ENCODE results near the gene RALGAPA2.

Gene RALGAPA2

DNA sequence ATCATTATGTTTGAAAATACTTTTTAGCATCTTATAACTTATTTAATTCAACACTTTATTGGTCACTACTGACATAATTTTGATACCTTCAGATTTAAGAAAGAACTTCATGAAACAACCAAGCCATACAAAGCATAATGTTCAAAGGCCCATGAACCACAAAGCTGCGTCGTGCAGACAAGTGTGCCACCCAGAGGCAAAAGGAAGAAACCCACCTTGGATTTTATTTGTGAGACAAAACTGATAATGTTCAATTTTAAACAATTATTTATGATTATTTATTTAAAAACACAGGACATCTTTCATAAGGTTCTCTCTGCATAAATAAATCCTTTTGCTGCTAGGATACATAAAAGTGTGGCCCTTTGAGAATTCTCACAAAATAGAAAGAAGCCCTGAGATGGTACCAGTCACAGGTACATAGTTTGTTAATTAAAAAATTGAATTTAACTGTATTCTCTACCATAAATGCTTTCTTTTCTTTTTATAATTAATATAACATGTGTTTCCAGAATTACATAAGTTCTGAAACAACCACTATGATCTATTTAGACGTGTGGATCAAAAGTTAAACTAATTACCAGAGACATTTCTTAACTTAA is 143.7 kb downstream of the RALGAPA2 start:
- H3K4me3 Mint-ChIP-seq: no peak overlapping the region
- DNase-seq (ENCODE audit: low spot score in 2 of 2): no peak
- no peak overlapping the region for H3K27ac Mint-ChIP-seq (ENCODE audit: low read depth)
- H3K4me1 Mint-ChIP-seq: no peaks in the 10 kb centered on the region
- no peaks in the 10 kb centered on the region for H3K9me3 Mint-ChIP-seq
- no peak for ATAC-seq (replicated peaks; ENCODE audit: extremely low read depth, poor library complexity, severe bottlenecking)
- H3K27me3 Mint-ChIP-seq: no peaks in the 10 kb centered on the region
- H3K36me3 Mint-ChIP-seq (ENCODE audit: insufficient read depth): peaks cover 20% of the 10 kb centered on the region

DNA sequence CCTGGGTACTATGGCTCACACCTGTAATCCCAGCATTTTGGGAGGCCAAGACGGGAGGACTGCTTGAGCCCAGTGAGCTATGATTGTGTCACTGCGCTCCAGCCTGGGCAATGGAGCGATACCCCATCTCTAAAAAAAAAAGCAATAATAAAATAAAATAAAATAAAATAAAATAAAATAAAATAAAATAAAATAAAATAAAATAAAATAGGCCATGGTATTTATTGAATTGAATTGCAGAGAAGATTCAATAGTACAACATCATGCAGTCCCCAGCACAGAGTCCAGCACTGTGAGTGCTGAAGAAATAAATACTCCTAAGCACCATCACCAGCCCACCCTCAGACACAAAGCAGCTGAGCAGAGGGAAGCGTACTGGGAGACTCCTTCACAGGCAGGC is 144.7 kb downstream of the RALGAPA2 start:
- Mint-ChIP-seq H3K27ac (ENCODE audit: low read depth) (no peak overlapping the region), H3K4me3 (no peak overlapping the region), H3K9me3 (no peaks in the 10 kb centered on the region), H3K27me3 (no peaks in the 10 kb centered on the region), H3K36me3 (ENCODE audit: insufficient read depth) (peaks cover 18% of the 10 kb centered on the region), H3K4me1 (no peaks in the 10 kb centered on the region)
- ATAC-seq (replicated peaks; ENCODE audit: extremely low read depth, poor library complexity, severe bottlenecking) (no peak), DNase-seq (ENCODE audit: low spot score in 2 of 2) (no peak)

DNA sequence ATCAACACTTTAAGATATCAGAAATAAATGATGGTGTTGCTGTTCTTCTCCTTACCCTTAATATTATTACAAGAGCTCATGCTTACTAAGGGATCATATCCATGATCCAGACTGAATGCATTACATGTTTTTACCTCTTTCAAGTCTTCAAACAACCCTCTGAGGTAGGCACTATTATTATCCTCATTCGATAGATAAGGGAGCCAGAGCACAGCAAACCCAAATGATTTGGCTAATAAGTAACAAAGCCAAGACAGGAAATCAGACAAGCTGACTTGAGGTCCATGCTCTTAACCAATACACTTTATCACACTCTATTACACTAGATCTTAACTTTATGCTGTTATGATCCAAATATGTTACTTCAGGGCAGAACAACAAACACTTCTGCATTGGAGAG is 145.9 kb downstream of the RALGAPA2 start:
- Mint-ChIP-seq H3K27ac (ENCODE audit: low read depth) (no peak overlapping the region), H3K27me3 (no peaks in the 10 kb centered on the region), H3K9me3 (no peaks in the 10 kb centered on the region), H3K4me1 (no peaks in the 10 kb centered on the region), H3K4me3 (no peak overlapping the region), H3K36me3 (ENCODE audit: insufficient read depth) (peaks cover 12% of the 10 kb centered on the region)
- ATAC-seq (replicated peaks; ENCODE audit: extremely low read depth, poor library complexity, severe bottlenecking) (no peak), DNase-seq (ENCODE audit: low spot score in 2 of 2) (no peak)

DNA sequence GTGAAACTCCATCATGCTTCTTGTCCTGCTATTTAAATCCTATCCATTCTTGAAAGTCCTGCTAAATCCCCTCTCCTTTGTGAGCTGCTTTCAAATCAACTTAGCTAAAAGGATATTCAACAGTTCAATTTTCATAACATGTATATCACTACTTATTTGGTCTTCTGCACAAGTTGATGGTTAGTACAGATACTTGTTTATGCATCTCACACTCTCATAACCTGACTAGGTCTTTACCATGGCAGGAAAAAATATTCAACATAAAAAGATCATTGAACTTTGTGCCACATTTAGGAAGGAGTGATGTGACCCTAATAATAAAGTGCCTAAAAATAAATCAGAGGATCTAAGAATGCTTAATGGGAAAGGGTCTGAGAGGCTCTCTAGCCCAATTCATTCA is 148.2 kb downstream of the RALGAPA2 start:
- H3K27ac Mint-ChIP-seq (ENCODE audit: low read depth): no peak overlapping the region
- H3K27me3 Mint-ChIP-seq: no peaks in the 10 kb centered on the region
- peaks cover 5% of the 10 kb centered on the region for H3K36me3 Mint-ChIP-seq (ENCODE audit: insufficient read depth)
- H3K9me3 Mint-ChIP-seq: no peaks in the 10 kb centered on the region
- H3K4me3 Mint-ChIP-seq: no peak overlapping the region
- DNase-seq (ENCODE audit: low spot score in 2 of 2) (no peak), ATAC-seq (replicated peaks; ENCODE audit: extremely low read depth, poor library complexity, severe bottlenecking) (no peak)
- no peaks in the 10 kb centered on the region for H3K4me1 Mint-ChIP-seq

DNA sequence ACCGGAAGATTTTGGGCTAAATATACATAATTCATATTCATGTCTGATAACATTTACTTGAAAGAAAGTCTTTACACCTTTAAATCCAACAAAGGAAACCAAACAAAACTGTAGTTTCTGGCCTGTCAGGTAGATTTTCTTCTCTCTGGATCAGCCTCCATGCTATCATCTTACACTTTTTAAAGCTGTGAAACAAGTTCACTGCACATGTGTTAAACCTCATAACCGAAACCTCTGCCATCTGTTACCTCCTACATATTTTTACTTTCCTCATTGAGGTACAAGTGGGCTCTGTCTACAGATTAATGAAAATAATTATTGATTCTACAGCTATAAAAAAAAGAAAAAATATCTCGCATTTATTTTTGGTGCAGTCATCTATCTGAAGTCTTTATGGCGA is 149.9 kb downstream of the RALGAPA2 start:
- no peaks in the 10 kb centered on the region for H3K9me3 Mint-ChIP-seq
- no peak overlapping the region for H3K27ac Mint-ChIP-seq (ENCODE audit: low read depth)
- DNase-seq (ENCODE audit: low spot score in 2 of 2) (no peak), ATAC-seq (replicated peaks; ENCODE audit: extremely low read depth, poor library complexity, severe bottlenecking) (no peak)
- H3K4me1 Mint-ChIP-seq: no peaks in the 10 kb centered on the region
- no peak overlapping the region for H3K4me3 Mint-ChIP-seq
- no peaks in the 10 kb centered on the region for H3K27me3 Mint-ChIP-seq
- H3K36me3 Mint-ChIP-seq (ENCODE audit: insufficient read depth): peaks cover 6% of the 10 kb centered on the region

DNA sequence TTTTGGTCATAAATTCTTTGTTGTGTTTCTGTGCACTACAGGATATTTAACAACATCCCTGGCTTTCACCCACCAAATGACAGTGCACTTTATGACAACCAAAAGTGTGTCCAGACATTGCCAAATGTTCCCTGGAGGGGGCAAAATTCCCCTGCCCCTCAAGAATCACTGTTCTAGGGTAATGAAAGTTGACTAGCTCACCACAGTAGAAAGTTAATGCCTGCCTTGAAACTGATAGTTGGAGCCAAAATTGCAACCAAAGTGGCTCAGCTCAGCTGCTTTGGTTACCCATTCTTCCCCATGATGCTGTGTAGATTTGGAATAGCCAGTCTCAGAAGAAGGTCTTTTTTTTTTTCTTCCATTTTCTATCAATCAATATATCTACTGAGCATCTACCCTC is 150.6 kb downstream of the RALGAPA2 start:
- ATAC-seq (replicated peaks; ENCODE audit: extremely low read depth, poor library complexity, severe bottlenecking): no peak
- H3K4me3 Mint-ChIP-seq: no peak overlapping the region
- H3K36me3 Mint-ChIP-seq (ENCODE audit: insufficient read depth): peaks cover 5% of the 10 kb centered on the region
- H3K4me1 Mint-ChIP-seq: no peaks in the 10 kb centered on the region
- H3K27ac Mint-ChIP-seq (ENCODE audit: low read depth): no peak overlapping the region
- no peak for DNase-seq (ENCODE audit: low spot score in 2 of 2)
- H3K27me3 Mint-ChIP-seq: no peaks in the 10 kb centered on the region
- no peaks in the 10 kb centered on the region for H3K9me3 Mint-ChIP-seq

DNA sequence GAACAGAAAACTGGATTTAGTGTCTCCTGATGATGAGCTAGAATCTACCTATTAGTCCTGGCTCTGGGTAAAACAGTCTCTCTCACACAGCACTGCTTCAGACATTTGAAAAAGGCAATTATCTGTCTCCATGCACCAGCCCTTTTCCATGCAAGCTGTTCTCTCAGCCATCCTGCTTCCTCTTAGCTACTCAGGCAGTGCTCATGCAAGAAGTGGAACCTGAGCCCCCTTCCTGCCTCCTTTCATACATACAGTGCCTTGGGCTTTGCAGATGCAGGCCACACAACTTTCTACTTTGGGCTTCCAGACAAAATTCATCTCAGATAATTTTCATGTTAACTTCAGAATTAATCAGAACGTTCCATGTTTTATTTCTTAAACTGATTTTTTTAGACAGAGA is 151.3 kb downstream of the RALGAPA2 start:
- no peak overlapping the region for H3K27ac Mint-ChIP-seq (ENCODE audit: low read depth)
- no peaks in the 10 kb centered on the region for H3K4me1 Mint-ChIP-seq
- H3K27me3 Mint-ChIP-seq: no peaks in the 10 kb centered on the region
- H3K4me3 Mint-ChIP-seq: no peak overlapping the region
- H3K9me3 Mint-ChIP-seq: no peaks in the 10 kb centered on the region
- DNase-seq (ENCODE audit: low spot score in 2 of 2) (no peak), ATAC-seq (replicated peaks; ENCODE audit: extremely low read depth, poor library complexity, severe bottlenecking) (no peak)
- peaks cover 5% of the 10 kb centered on the region for H3K36me3 Mint-ChIP-seq (ENCODE audit: insufficient read depth)

DNA sequence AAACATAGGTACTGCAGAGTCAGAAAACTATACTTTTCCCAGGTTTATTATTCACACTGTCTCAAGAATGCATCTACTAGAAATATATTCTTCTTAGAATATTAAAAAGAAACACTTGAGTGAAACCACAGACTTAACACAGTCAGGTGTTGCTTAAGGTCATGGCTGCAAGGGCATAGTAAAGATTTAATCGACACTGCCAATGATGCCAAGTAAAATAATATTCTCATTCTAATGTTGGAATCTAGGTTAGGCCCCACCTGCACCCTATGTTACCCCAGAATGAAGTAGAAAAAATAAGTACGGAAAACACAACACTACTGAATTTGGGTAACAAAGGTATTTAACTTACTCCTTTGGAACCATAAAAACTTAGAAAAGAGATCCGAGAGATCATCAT is 155.0 kb downstream of the RALGAPA2 start:
- H3K4me1 Mint-ChIP-seq: no peaks in the 10 kb centered on the region
- no peaks in the 10 kb centered on the region for H3K9me3 Mint-ChIP-seq
- H3K27me3 Mint-ChIP-seq: no peaks in the 10 kb centered on the region
- H3K4me3 Mint-ChIP-seq: no peak overlapping the region
- H3K27ac Mint-ChIP-seq (ENCODE audit: low read depth): no peak overlapping the region
- peaks cover 5% of the 10 kb centered on the region for H3K36me3 Mint-ChIP-seq (ENCODE audit: insufficient read depth)
- ATAC-seq (replicated peaks; ENCODE audit: extremely low read depth, poor library complexity, severe bottlenecking) (no peak), DNase-seq (ENCODE audit: low spot score in 2 of 2) (no peak)

DNA sequence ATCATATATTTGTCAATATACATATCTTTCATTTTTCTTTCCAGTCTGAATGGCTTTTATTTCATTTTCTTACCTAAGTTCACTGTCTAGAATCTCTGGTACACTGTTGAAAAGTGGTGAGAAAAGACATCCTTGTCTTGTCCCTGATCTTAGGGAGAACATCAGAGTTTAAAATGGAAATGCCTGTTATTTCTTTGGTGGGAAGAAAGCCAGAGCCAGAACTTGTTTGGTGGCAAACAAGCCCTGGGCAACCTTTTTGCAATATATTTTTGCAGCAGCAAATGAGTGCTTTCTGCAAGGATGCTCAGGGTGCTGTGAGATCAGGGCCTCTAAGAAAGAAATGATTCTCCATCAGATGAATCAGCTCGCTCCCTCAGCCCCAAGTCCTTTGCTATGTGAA is 156.6 kb downstream of the RALGAPA2 start:
- Mint-ChIP-seq H3K9me3 (no peaks in the 10 kb centered on the region), H3K4me3 (no peak overlapping the region), H3K27me3 (no peaks in the 10 kb centered on the region), H3K36me3 (ENCODE audit: insufficient read depth) (peaks cover 5% of the 10 kb centered on the region), H3K4me1 (no peaks in the 10 kb centered on the region), H3K27ac (ENCODE audit: low read depth) (no peak overlapping the region)
- DNase-seq (ENCODE audit: low spot score in 2 of 2) (no peak), ATAC-seq (replicated peaks; ENCODE audit: extremely low read depth, poor library complexity, severe bottlenecking) (no peak)

DNA sequence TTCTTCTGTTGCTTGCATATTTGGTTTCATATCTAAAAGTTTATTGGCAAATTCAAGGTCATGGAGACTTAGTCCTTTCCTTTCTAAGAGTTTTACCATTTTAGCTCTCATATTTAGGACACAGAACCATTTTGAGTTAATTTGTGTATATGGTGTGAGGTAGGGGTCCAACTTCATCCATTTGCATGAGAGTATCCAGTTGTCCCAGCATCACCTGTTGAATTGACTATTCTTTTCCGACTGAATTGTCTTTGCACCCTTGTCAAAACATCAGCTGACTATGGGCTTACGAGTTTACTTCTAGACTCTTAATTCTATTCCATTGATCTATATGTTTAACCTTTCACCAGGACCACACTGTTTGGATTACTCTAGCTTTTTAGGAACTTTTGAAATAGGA is 157.5 kb downstream of the RALGAPA2 start:
- Mint-ChIP-seq H3K9me3 (no peaks in the 10 kb centered on the region), H3K4me3 (no peak overlapping the region), H3K27me3 (no peaks in the 10 kb centered on the region), H3K4me1 (no peaks in the 10 kb centered on the region), H3K36me3 (ENCODE audit: insufficient read depth) (peaks cover 5% of the 10 kb centered on the region), H3K27ac (ENCODE audit: low read depth) (no peak overlapping the region)
- no peak for ATAC-seq (replicated peaks; ENCODE audit: extremely low read depth, poor library complexity, severe bottlenecking)
- no peak for DNase-seq (ENCODE audit: low spot score in 2 of 2)

DNA sequence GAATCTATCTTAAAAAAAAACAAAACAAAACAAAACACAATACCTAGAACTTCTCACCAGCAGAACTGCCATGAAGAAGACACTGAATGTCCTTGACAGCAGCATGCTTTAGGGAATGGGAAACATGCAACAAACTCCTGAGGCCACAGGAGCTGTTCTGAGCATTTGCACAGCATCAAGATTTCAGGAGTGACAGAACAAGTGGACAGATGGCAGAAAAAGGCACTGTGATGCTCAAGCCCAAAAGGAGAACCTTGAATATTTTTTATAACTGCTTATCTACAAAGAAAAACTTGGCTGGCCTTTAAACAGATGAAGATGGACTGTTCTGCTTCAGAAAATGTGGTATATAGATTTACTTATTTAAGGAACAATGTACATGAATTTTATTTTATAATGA is 158.9 kb downstream of the RALGAPA2 start:
- H3K4me1 Mint-ChIP-seq: no peaks in the 10 kb centered on the region
- DNase-seq (ENCODE audit: low spot score in 2 of 2) (no peak), ATAC-seq (replicated peaks; ENCODE audit: extremely low read depth, poor library complexity, severe bottlenecking) (no peak)
- H3K9me3 Mint-ChIP-seq: no peaks in the 10 kb centered on the region
- H3K27me3 Mint-ChIP-seq: no peaks in the 10 kb centered on the region
- no peak overlapping the region for H3K27ac Mint-ChIP-seq (ENCODE audit: low read depth)
- H3K36me3 Mint-ChIP-seq (ENCODE audit: insufficient read depth): peaks cover 2% of the 10 kb centered on the region
- H3K4me3 Mint-ChIP-seq: no peak overlapping the region

DNA sequence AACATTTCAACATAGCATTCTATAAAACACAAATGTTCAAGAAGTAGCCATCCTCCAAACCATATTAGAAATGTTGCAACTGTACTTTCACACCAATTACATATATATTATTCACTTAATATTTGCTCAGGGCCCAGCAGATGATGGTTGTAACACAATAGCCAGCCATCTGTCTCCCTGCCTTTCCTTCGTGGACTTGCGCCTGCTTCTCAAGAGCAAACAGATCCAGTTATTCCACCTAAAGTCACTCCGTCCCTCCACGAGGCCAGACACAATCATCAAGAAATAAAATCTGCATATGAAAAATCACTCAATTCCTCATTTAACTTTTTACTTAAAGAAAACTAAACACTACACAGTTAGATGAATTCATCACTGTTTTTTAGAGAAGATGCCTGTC is 160.4 kb downstream of the RALGAPA2 start:
- Mint-ChIP-seq H3K27me3 (no peaks in the 10 kb centered on the region), H3K4me1 (peaks cover 14% of the 10 kb centered on the region), H3K9me3 (no peaks in the 10 kb centered on the region), H3K36me3 (ENCODE audit: insufficient read depth) (peaks cover 2% of the 10 kb centered on the region), H3K4me3 (no peak overlapping the region), H3K27ac (ENCODE audit: low read depth) (no peak overlapping the region)
- no peak for ATAC-seq (replicated peaks; ENCODE audit: extremely low read depth, poor library complexity, severe bottlenecking)
- DNase-seq (ENCODE audit: low spot score in 2 of 2): no peak

DNA sequence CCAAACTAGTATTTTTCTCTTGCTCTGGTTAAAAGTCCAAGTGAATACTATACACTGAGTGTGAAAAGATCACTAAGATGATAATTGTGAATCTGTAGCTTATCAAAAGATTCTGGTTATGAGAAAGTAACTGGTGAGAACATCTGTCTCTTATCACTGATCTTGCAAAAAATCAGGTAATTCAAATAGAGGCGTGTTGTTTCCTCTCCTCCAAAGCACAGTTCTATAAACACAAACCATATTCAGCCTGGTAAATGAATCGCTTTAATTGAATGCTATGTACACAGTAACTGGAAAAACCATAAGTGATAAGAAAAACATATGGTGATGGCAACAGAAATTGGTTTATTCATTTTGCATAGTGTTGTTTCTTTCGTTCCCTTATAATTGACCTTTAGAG is 161.0 kb downstream of the RALGAPA2 start:
- ATAC-seq (replicated peaks; ENCODE audit: extremely low read depth, poor library complexity, severe bottlenecking): no peak
- Mint-ChIP-seq H3K4me1 (peaks cover 15% of the 10 kb centered on the region), H3K9me3 (no peaks in the 10 kb centered on the region), H3K36me3 (ENCODE audit: insufficient read depth) (peaks cover 2% of the 10 kb centered on the region), H3K27me3 (no peaks in the 10 kb centered on the region), H3K27ac (ENCODE audit: low read depth) (no peak overlapping the region), H3K4me3 (no peak overlapping the region)
- no peak for DNase-seq (ENCODE audit: low spot score in 2 of 2)

DNA sequence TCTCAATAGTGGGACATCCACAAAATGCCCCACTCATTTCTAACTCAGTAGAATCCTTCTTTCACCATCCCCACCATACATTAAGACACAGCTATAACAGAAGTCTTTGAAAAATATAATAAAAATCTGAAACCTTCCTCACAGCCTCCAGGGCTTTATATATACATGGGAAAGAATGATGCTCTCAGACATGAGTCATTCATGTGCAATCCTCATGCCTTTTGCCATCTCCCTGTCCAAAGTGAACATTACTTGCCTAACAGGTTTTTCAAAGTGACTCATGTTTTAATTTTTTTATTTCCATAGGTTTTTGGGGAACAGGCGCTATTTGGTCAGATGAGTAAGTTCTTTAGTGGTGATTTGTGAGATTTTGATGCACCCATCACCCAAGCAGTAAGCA is 162.7 kb downstream of the RALGAPA2 start:
- Mint-ChIP-seq H3K27ac (ENCODE audit: low read depth) (no peak overlapping the region), H3K4me3 (no peak overlapping the region), H3K9me3 (no peaks in the 10 kb centered on the region), H3K27me3 (no peaks in the 10 kb centered on the region), H3K4me1 (peaks cover 15% of the 10 kb centered on the region), H3K36me3 (ENCODE audit: insufficient read depth) (peaks cover 5% of the 10 kb centered on the region)
- ATAC-seq (replicated peaks; ENCODE audit: extremely low read depth, poor library complexity, severe bottlenecking) (no peak), DNase-seq (ENCODE audit: low spot score in 2 of 2) (no peak)

Measured in central memory CD8-positive, alpha-beta T cell (primary cell).